ENCODE data around the gene CCDC188. TPM values are rescaled to one million over a fixed set of nuclear protein-coding genes. Genes with fewer than 3 reads are reported as not detected.

CCDC188 gene
- total and polyA plus RNA-seq, 9 of the 15 experiments (the other 6 are each of a cell fraction or from before 2014, with no cell fraction given) = not detected

DNA sequence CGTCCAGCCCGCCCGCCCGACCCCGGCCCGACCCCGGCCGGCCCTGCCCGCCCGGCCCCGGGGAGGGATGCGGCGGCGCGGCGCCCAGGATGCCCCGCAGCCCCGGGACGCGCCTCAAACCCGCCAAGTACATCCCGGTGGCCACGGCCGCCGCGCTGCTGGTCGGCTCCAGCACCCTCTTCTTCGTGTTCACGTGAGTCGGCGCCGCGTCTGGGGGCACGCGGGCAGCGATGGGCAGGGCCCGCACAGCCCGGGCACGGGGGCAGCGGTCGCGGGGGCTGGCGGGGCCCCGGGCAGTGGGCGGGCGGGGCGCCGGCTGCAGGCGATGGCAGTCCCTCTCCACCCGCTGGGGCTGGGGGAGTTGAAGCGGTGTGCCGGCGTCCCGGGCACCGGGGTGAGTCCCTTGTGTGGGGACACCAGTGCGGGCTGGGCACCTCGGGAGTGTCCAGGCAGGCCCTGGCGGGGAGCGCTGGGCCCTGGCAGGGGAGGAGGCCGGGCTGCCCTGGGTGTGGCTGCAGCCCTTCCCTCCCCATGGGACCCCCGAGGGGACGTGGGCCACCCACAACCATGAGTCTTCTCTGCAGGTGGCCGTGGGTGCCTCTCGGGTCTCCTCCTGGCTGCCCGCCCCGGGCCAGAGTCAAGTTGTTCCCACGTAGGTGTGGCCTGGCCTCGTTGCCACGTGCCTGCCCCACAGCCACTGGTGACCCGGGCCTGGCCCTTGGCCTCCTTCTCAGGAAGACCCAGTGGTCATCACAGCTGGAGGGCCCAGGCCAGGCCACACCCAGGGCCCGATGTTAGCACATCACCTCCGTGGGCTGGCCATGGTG, 18.8 kb downstream of the CCDC188 start (continued):
- TF ChIP-seq, protein P1, sequence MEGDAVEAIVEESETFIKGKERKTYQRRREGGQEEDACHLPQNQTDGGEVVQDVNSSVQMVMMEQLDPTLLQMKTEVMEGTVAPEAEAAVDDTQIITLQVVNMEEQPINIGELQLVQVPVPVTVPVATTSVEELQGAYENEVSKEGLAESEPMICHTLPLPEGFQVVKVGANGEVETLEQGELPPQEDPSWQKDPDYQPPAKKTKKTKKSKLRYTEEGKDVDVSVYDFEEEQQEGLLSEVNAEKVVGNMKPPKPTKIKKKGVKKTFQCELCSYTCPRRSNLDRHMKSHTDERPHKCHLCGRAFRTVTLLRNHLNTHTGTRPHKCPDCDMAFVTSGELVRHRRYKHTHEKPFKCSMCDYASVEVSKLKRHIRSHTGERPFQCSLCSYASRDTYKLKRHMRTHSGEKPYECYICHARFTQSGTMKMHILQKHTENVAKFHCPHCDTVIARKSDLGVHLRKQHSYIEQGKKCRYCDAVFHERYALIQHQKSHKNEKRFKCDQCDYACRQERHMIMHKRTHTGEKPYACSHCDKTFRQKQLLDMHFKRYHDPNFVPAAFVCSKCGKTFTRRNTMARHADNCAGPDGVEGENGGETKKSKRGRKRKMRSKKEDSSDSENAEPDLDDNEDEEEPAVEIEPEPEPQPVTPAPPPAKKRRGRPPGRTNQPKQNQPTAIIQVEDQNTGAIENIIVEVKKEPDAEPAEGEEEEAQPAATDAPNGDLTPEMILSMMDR (IDR thresholded peaks at IDR 0.05 in 2 of 3, conservative IDR thresholded peaks at IDR 0.05 in 1 of 3; ENCODE audit: insufficient read depth in 2 of 3, low read depth in 1 of 3, low read length in 3 of 3) = no peak
- TF ChIP-seq SMC3 (conservative IDR thresholded peaks at IDR 0.05; ENCODE audit: insufficient read depth, low read depth, low read length) = 0 out of 2 replicates have a peak, but pooled peaks have one; percentile 4
- no peak for TF ChIP-seq ZNF384 (IDR thresholded peaks at IDR 0.05; ENCODE audit: low read depth, low read length)
- no peak for TF ChIP-seq HNRNPH1 (optimal IDR thresholded peaks at IDR 0.05; ENCODE audit: low read depth, low read length)
- no peak for TF ChIP-seq RBM17 (IDR thresholded peaks at IDR 0.05; ENCODE audit: borderline replicate concordance, low read depth, low read length)
- TF ChIP-seq BDP1 (IDR thresholded peaks at IDR 0.05; ENCODE audit: insufficient read depth, insufficient read length) = no peak
- TF ChIP-seq CHD1 (IDR thresholded peaks at IDR 0.05; ENCODE audit: low read length) = peak; percentile 57
- TF ChIP-seq, protein P2, sequence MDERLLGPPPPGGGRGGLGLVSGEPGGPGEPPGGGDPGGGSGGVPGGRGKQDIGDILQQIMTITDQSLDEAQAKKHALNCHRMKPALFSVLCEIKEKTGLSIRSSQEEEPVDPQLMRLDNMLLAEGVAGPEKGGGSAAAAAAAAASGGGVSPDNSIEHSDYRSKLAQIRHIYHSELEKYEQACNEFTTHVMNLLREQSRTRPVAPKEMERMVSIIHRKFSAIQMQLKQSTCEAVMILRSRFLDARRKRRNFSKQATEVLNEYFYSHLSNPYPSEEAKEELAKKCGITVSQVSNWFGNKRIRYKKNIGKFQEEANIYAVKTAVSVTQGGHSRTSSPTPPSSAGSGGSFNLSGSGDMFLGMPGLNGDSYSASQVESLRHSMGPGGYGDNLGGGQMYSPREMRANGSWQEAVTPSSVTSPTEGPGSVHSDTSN (CRISPR knock-in tag; IDR thresholded peaks at IDR 0.05; ENCODE audit: low read depth) = no peak; the same call in 1 of the 2 replicates
- TF ChIP-seq, protein P2 (tag; conservative IDR thresholded peaks at IDR 0.05; ENCODE audit: low read depth) = no peak
- TF ChIP-seq SNIP1 (IDR thresholded peaks at IDR 0.05; ENCODE audit: low read depth) = no peak
- no peak for TF ChIP-seq MECOM (CRISPR knock-in tag; IDR thresholded peaks at IDR 0.05)
- TF ChIP-seq, protein P3, sequence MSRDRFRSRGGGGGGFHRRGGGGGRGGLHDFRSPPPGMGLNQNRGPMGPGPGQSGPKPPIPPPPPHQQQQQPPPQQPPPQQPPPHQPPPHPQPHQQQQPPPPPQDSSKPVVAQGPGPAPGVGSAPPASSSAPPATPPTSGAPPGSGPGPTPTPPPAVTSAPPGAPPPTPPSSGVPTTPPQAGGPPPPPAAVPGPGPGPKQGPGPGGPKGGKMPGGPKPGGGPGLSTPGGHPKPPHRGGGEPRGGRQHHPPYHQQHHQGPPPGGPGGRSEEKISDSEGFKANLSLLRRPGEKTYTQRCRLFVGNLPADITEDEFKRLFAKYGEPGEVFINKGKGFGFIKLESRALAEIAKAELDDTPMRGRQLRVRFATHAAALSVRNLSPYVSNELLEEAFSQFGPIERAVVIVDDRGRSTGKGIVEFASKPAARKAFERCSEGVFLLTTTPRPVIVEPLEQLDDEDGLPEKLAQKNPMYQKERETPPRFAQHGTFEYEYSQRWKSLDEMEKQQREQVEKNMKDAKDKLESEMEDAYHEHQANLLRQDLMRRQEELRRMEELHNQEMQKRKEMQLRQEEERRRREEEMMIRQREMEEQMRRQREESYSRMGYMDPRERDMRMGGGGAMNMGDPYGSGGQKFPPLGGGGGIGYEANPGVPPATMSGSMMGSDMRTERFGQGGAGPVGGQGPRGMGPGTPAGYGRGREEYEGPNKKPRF (IDR thresholded peaks at IDR 0.05; ENCODE audit: low read depth, low read length) = no peak
- TF ChIP-seq GTF2F1 (IDR thresholded peaks at IDR 0.05; ENCODE audit: low read depth, low read length) = no peak
- TF ChIP-seq KAT8 (IDR thresholded peaks at IDR 0.05; ENCODE audit: low read depth) = no peak
- TF ChIP-seq, protein P4, sequence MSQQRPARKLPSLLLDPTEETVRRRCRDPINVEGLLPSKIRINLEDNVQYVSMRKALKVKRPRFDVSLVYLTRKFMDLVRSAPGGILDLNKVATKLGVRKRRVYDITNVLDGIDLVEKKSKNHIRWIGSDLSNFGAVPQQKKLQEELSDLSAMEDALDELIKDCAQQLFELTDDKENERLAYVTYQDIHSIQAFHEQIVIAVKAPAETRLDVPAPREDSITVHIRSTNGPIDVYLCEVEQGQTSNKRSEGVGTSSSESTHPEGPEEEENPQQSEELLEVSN (IDR thresholded peaks at IDR 0.05; ENCODE audit: borderline replicate concordance in 1 of 2, extremely low read depth in 1 of 2, insufficient read depth in 1 of 2, insufficient read length in 1 of 2, low read depth in 1 of 2, low read length in 1 of 2, poor library complexity in 1 of 2, severe bottlenecking in 1 of 2) = peak; percentile 82 to 86
- TF ChIP-seq MBD2 (IDR thresholded peaks at IDR 0.05; ENCODE audit: borderline replicate concordance, low read depth) = no peak
- TF ChIP-seq XRCC5 (IDR thresholded peaks at IDR 0.05; ENCODE audit: low read depth, low read length) = no peak
- no peak for TF ChIP-seq ILF3 (IDR thresholded peaks at IDR 0.05; ENCODE audit: borderline replicate concordance)
- TF ChIP-seq JUNB (CRISPR knock-in tag; conservative IDR thresholded peaks at IDR 0.05) = 0 out of 2 replicates have a peak, but pooled peaks have one; percentile 43
